Measurements from ENCODE around the gene RBM12.
A peak's percentile ranks its signal among the peaks of the same experiment; 100 is the strongest.
"Not testable (repeated sequence)": the region's sequence is repeated elsewhere in the genome, so short reads cannot be mapped to it uniquely, and the experiment has no call there.

Gene RBM12

GRCh38 chr20:35697696-35698297 lies 33.1 kb upstream of the RBM12 start:
- DNase-seq, result no peak

GRCh38 chr20:35695978-35696377 lies 31.3 kb upstream of the RBM12 start:
- DNase-seq, result no peak

GRCh38 chr20:35695245-35695749 lies 30.6 kb upstream of the RBM12 start:
- DNase-seq, result no peak

GRCh38 chr20:35690265-35690664 lies 25.6 kb upstream of the RBM12 start:
- DNase-seq, result no peak

DNA sequence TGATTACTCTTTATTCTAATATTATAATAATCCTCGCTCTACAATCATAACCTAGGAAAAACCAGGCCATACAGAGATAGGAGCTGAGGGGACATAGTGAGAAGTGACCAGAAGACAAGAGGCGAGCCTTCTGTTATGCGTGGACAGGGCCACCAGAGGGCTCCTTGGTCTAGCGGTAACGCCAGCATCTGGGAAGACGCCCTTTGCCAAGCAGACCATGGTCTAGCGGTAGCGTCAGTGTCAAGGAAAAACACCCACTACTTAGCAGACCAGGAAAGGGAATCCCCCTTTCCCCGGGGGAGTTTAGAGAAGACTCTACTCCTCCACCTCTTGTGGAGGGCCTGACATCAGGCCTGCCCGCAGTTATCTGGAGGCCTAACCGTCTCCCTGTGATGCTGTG lies 22.2 kb upstream of the RBM12 start:
- DNase-seq, result not testable (repeated sequence)

GRCh38 chr20:35685368-35685767 lies 20.7 kb upstream of the RBM12 start:
- not testable (repeated sequence) for DNase-seq

GRCh38 chr20:35681960-35682359 lies 17.3 kb upstream of the RBM12 start:
- DNase-seq, result no peak

GRCh38 chr20:35680452-35681183 lies 15.9 kb upstream of the RBM12 start:
- DNase-seq, result no peak

DNA sequence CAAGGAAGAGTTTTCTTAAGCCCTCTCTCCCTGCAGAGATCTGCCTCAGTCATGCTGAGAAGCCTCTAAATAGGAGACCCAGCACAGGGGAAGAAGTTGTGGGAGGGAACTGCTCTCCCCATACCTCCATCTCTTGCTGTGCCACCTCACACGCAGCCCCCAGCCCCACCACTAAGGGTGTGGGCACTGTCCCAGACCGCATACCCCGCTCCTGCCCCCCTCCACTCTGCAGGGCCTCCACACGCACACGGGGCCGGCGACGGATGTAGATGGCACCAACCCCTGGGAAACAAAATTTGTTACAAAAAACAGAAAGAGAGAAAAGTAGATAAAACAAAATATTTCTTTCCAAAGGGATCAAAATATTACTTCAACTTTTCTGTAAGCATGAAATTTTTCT lies 10.2 kb upstream of the RBM12 start:
- no peak for DNase-seq

GRCh38 chr20:35673884-35674283 lies 9.2 kb upstream of the RBM12 start:
- DNase-seq, result no peak

DNA sequence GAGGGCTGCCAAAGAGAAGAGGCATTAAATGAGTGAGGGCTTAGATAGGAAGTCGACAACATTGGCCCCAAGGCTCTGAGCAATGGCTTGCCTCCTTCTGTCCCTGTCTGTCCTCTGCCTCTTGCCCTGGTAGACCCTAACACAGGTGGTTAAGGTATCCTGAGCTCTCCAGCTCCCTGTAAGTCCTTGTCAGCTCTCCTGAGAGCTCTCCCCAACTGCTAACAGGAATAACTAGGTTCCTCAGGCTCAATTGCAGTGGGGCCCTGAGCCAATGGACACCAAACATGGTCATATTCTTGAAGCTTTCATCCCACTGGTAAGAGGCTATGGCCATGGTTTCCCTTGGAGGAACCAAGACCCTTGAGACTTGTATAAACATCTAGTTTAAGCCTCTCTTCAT lies 5.0 kb upstream of the RBM12 start:
- no peak for DNase-seq

- DNase-seq, result no peak
Observed at GRCh38 chr20:35669221-35669620, 4.5 kb upstream of the RBM12 start.

- DNase-seq, result no peak
Observed at GRCh38 chr20:35665949-35666288, 1.2 kb upstream of the RBM12 start.

DNA sequence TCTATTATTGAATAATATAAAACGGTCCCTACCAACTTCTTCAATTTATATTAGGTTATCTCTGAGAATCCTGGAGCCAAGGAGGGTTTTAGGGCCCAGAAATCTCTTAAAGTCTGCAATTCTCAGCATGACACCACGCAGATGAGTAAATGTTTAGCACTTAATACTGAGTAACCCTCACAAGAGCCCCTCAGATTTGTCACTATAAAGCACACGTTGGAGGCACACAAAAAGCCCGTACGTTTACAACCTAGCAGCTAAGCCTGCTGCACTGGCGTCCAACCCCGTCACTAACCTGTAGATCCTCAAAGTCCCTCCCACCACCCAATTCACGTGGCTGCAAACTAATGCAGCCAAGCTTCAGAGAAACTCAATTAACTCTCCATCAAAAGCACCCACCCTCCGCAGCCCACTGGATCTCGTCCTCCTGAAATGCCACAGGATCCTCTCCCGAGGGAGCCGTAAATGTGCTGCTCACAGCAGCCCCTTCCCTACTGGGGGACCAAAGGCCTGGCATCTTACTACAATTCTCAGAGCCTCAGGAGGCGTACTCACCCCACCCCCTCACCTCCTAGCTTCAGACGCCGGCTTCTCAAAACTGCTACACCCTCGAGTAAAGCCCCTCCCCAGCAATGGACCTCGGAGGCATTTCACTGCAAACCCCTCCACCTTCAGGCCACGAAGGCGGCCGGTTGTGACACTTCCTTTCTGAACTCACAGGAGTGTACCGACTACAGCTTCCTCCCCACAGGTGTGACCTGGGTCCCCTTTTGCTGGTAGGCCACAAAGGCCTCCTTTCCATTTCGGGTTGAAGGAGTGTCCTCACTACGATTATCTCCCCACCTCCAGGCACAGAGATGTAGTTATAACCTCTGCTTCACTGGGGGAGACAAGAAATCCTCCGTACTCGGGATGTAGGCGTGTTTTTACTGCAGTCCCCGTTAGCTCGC lies 909 bp downstream of the RBM12 start:
- peak; percentile 69 for DNase-seq

GRCh38 chr20:35662551-35662950 lies 2.1 kb downstream of the RBM12 start:
- DNase-seq, result peak; percentile 53

- no peak for DNase-seq
Observed at GRCh38 chr20:35661908-35662307, 2.8 kb downstream of the RBM12 start.

GRCh38 chr20:35661053-35661452 lies 3.6 kb downstream of the RBM12 start:
- peak; percentile 37 for DNase-seq

DNA sequence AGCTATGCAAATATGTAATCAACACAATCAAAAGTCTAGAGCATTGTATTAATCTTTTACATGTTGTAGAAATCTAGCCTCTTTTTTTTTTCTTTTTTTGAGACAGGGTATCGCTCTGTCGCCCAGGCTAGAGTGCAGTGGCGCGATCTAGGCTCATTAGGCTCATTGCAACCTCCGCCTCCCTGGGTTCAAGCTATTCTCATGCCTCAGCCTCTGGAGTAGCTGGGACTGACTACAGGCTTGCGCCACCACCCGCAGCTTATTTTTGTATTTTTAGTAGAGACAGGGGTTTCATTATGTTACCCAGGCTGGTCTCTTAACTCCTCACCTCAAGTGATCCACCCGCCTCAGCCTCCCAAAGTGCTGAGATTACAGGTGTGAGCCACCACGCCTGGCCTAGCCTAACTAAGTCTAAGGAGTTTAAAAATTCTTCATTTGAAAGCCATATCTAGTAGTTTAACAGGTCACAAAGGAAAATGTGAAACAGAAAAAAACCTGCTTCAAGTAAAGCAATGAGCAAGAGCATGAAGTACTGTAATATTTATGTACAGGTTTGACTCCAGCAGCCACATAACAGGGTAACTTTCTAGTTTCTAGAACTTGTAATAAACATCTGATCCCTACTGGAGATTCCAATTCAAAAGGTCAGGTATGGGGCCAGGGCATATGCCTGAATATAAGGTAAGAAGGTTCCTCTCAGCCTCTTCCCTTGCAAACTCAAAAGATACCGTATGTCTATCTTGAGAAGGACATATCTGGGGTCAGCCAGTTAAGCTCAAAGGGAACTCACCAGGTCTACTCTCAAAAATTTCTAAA lies 4.4 kb downstream of the RBM12 start:
- DNase-seq, result peak; percentile 43

- no peak for DNase-seq
Observed at GRCh38 chr20:35657271-35657670, 7.4 kb downstream of the RBM12 start.

DNA sequence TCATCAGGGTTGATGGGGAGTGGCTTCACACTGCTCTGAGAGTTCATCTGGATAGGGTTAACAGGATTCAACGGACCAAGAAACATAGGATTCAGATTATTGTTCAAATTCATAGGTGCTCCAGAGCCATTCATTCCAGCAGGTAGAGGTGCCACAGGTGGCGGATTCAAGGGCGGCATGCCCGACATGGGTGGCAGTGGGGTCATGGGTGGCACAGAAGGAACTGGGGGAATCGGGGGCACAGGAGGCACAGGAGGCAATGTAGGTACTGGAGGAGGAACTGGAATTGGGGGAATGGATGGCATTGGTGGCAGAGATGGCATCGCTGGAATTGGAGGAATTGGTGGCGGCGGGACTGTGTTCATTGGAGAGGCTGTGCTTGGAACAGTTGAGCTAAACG lies 10.3 kb downstream of the RBM12 start:
- DNase-seq, result no peak

GRCh38 chr20:35653893-35654292 lies 10.8 kb downstream of the RBM12 start:
- no peak for DNase-seq

DNA sequence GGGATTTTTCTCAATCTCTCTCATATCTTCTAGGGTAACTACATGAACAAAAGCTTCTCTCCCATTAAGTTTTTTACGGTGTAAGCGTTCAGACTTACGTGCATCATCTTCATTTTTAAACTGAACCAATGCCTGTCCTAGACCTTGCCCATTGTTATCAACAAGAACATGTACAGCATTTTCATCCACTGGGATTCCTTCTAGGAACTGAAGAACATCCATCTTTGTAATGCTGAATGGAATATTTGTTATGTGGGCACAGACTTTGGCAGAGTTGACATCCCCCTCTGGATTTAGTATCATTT lies 11.3 kb downstream of the RBM12 start:
- no peak for DNase-seq

Measured in activated CD4-positive, alpha-beta T cell treated with anti-CD3 and anti-CD28 coated beads, Interleukin-2, Interleukin-6, amounts not matched to agents 100 ng/mL and 50 ng/mL, durations not matched to agents 16 hours and 8 hours (primary cell).